ENCODE data around the gene ARHGAP23.
"Not testable (repeated sequence)": the region's sequence is repeated elsewhere in the genome, so short reads cannot be mapped to it uniquely, and the experiment has no call there.

Gene ARHGAP23

GRCh38 chr17:38421871-38422827, 6.1 kb upstream of the ARHGAP23 start:
- DNase-seq = no peak

- DNase-seq = no peak
Observed at GRCh38 chr17:38424297-38424972, 3.8 kb upstream of the ARHGAP23 start.

DNA sequence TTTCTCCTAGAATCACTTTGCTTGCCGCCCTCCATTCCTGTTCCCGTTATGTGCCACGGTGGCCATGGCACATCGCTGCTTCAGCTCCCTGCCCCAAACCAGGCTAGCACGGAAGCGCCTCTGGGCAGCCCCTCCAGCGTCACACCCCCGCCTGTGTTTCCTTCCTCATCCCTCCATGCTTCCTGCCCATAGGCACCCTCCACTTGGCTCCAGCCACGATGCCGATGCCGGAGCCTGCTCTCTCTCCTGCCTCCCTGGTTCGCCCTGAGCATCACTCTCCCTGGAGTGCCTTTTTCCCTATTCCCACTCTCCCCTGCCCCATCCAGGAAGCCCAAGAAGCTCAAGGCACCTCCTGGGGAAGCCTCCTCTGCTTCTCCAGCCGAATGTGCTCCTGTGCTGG, 3.2 kb upstream of the ARHGAP23 start:
- DNase-seq = no peak

- DNase-seq = no peak
Observed at GRCh38 chr17:38425744-38426143, 2.5 kb upstream of the ARHGAP23 start.

GRCh38 chr17:38426441-38426840, 1.8 kb upstream of the ARHGAP23 start:
- DNase-seq = no peak

GRCh38 chr17:38427160-38427949, 909 bp upstream of the ARHGAP23 start:
- no peak for DNase-seq

- DNase-seq = no peak
Observed at GRCh38 chr17:38428643-38429371, 543 bp downstream of the ARHGAP23 start.

- no peak for DNase-seq
Observed at GRCh38 chr17:38429476-38430100, 1.3 kb downstream of the ARHGAP23 start.

- DNase-seq = no peak
Observed at GRCh38 chr17:38430316-38430715, 2.1 kb downstream of the ARHGAP23 start.

GRCh38 chr17:38430822-38431221, 2.6 kb downstream of the ARHGAP23 start:
- DNase-seq = no peak

DNA sequence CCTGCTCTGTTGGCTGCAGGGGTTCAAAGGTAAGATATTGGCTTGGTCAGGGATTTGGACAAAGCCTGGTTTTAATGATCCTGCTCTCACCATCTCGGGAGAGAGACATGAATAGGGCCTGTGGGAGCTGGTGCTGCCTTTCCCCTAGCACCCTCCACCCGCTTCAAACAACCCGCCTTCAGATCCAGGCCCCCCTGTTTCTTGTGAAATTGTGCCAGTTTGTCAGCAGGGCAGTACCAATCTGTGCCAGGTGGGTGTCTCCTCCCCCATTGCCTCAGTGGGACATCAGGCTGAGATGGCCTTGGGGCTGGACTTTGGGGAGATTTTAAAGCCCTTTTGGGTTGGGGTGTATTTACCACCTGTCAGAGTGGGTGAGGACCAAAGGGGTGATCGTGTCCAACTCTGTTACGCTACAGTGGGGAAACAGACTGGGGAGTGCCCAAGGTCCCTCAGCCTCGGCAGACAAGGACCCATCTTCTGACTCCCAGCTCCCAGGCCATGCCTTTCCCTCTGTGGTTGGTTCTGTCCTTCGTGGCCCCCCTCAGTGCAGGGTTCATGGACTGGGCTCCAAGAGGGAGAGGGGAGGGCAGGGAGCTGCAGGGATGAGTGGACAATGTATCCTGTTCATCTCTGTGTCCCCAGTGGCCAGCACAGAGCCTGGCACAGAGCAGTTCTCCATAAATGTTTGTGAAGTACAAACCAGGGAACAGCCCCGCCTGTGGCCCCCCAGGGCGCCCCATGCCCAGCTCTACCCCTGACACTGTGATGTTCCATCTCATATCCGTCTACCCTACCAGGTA, 3.3 kb downstream of the ARHGAP23 start:
- DNase-seq = no peak

GRCh38 chr17:38434178-38434665, 6.0 kb downstream of the ARHGAP23 start:
- no peak for DNase-seq

GRCh38 chr17:38435795-38436194, 7.5 kb downstream of the ARHGAP23 start:
- DNase-seq = no peak

DNA sequence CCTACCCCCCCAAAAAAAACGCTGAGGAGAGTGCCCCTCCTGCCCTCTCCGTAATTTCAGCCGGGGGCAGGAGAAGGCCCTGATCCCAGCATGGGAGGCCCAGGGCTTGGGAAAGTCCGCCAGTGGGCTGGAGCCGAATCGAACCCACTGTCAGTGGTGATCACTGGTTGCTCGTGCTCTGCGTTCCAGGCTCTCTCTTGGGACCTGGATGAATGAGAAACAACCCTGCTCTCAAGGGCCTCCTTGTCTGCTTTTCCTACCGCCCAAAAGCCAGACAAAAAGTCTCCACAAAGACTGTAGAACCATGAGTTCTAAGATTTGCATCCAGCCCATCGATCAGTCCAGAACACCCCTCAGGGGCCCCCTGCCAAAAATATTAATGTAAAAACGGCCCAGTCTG, 8.1 kb downstream of the ARHGAP23 start:
- DNase-seq = no peak

DNA sequence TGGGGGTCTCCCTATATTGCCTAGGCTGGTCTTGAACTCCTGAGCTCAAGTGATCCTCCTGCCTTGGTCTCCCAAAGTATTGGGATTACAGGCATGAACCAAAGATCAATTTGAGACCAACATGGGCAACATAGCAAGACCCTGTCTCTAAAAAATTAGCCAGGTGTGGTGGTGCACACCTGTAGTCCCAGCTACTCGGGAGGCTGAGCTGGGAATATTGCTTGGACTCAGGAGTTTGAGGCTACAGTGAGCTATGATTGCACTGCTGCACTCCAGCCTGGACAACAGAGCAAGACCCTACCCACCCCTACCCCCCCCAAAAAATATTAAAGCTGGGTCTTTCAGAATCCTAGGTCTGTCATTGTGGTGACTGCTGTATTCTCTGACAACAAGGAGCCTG, 9.0 kb downstream of the ARHGAP23 start:
- DNase-seq = not testable (repeated sequence)

DNA sequence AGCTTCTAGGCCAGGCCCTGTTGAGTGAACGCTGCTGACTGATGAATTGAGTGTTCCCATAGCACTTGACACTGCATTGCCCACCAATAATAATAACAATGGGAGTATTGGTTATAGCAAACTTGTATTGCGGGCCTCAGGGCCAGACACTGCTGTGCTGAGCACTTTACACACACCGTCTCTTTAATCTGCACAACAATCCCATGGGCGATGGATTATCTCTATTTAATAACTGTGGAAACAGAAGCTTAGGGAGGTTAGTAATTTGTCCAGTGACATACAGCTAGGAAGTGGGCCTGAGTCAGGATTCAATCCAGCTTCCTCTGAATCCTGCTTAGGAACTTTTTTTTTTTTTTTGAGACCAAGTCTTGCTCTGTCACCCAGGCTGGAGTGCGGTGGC, 11.2 kb downstream of the ARHGAP23 start:
- no peak for DNase-seq

GRCh38 chr17:38440614-38441397, 12.5 kb downstream of the ARHGAP23 start:
- no peak for DNase-seq

- DNase-seq = no peak
Observed at GRCh38 chr17:38441429-38442061, 13.3 kb downstream of the ARHGAP23 start.

- no peak for DNase-seq
Observed at GRCh38 chr17:38442548-38442947, 14.3 kb downstream of the ARHGAP23 start.

Measured in NCI-H146 (cell line).